ENCODE data around the gene CLMP. TPM values are rescaled to one million over a fixed set of nuclear protein-coding genes. Genes with fewer than 3 reads are reported as not detected.
"Not testable (repeated sequence)": the region's sequence is repeated elsewhere in the genome, so short reads cannot be mapped to it uniquely, and the experiment has no call there.

CLMP gene
- total and polyA plus RNA-seq, 9 of the 15 experiments (the other 6 are each of a cell fraction or from before 2014, with no cell fraction given) = 0.02 to 0.15 (median 0.03) TPM; not detected in 6

DNA sequence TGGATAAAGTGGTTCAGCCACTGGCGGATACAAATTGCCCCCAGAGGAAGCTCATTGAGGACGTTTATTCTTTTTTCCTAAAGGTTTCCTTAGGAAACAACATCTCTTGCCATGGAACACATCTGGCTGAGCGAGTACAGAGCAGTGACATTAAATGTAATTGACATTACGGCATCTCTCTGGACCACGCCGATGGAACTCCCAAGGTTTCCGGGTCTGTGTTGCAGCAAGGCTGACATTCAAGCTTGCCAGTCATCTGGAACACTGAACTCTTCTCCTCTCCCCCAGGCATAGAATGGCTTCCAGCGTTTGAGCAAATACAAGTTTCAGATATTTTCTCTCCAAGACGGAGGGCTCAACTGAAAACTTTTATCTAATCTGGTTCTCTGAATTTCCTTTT, 42.1 kb downstream of the CLMP start (continued):
- TF ChIP-seq, protein P1, sequence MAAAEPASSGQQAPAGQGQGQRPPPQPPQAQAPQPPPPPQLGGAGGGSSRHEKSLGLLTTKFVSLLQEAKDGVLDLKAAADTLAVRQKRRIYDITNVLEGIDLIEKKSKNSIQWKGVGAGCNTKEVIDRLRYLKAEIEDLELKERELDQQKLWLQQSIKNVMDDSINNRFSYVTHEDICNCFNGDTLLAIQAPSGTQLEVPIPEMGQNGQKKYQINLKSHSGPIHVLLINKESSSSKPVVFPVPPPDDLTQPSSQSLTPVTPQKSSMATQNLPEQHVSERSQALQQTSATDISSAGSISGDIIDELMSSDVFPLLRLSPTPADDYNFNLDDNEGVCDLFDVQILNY (CRISPR knock-in tag; IDR thresholded peaks at IDR 0.05) = no peak
- TF ChIP-seq ZNF165 (CRISPR knock-in tag; IDR thresholded peaks at IDR 0.05; ENCODE audit: borderline replicate concordance) = no peak
- no peak for TF ChIP-seq TAL1 (IDR thresholded peaks at IDR 0.05)
- TF ChIP-seq HMGN3 (IDR thresholded peaks at IDR 0.05; ENCODE audit: borderline replicate concordance, extremely low read depth, insufficient read length, low read depth, low read length) = no peak
- no peak for TF ChIP-seq GTF2F1 (IDR thresholded peaks at IDR 0.05; ENCODE audit: low read depth, low read length)
- TF ChIP-seq, protein P2, sequence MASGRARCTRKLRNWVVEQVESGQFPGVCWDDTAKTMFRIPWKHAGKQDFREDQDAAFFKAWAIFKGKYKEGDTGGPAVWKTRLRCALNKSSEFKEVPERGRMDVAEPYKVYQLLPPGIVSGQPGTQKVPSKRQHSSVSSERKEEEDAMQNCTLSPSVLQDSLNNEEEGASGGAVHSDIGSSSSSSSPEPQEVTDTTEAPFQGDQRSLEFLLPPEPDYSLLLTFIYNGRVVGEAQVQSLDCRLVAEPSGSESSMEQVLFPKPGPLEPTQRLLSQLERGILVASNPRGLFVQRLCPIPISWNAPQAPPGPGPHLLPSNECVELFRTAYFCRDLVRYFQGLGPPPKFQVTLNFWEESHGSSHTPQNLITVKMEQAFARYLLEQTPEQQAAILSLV (tag; IDR thresholded peaks at IDR 0.05) = no peak
- TF ChIP-seq HNRNPUL1 (IDR thresholded peaks at IDR 0.05; ENCODE audit: low read length) = no peak
- TF ChIP-seq PHB (CRISPR knock-in tag; IDR thresholded peaks at IDR 0.05) = no peak
- TF ChIP-seq MBD2 (IDR thresholded peaks at IDR 0.05; ENCODE audit: borderline replicate concordance, low read depth) = no peak

DNA sequence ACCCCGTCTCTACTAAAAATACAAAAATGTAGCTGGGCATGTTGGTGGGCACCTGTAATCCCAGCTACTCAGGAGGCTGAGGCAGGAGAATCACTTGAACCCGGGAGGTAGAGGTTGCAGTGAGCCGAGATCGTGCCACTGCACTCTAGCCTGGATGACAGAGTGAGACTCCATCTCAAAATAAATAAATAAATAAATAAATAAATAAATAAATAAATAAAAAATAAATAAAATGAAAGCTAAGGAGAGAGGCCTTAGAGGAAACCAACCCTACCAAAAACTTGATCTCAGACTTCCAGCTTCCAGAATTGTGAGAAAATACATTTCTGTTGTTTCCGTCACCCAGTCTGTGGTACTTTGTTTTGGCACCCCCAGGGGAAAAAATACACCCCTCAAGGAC, 42.7 kb downstream of the CLMP start:
- FAIRE-seq; intact Hi-C loops (cut with micrococcal nuclease); H3K9ac ChIP-seq (ENCODE audit: insufficient read depth in 1 of 2, low read depth in 2 of 2, low read length in 2 of 2); H3K36me3 ChIP-seq (ENCODE audit: control insufficient read depth, insufficient read depth, low read length); H3K79me2 ChIP-seq (ENCODE audit: control insufficient read depth, insufficient read depth, low read length); DNase-seq (ENCODE audit: extremely low read depth in 1 of 4, low spot score in 3 of 4); CTCF ChIA-PET (ENCODE audit: low intra/inter-chr PET ratio); H3K27ac ChIP-seq (ENCODE audit: extremely low read depth, low read depth, low read length); in situ Hi-C loops (cut with MboI); H3K4me2 ChIP-seq (ENCODE audit: insufficient read depth, low read length); H4K20me1 ChIP-seq (replicated peaks; ENCODE audit: control insufficient read depth, insufficient read depth, low read length); H3K9me1 ChIP-seq (ENCODE audit: control insufficient read depth, insufficient read depth, low read length); H3K4me3 ChIP-seq; ATAC-seq; H2AFZ ChIP-seq (ENCODE audit: low read depth, low read length); H3K4me1 ChIP-seq (replicated peaks in 1 of 2; ENCODE audit: control insufficient read depth in 2 of 2, insufficient read depth in 2 of 2, low read length in 2 of 2); H3K9me3 ChIP-seq (replicated peaks; ENCODE audit: control insufficient read depth, insufficient read depth, low read depth, low read length); BruUV-seq (replicated peaks): not testable (repeated sequence)
- WGBS (ENCODE audit: insufficient coverage, low coverage, missing lambda C conversion rate) = 3% methylated on average over 3 of the region's 5 CpGs
- POLR2A ChIA-PET = interaction anchor here (1.2 to 1.3 kb wide), 2 partner anchors 14 to 21 kb away, joined by 3 to 4 read pairs; no protein-coding TSS in a partner anchor
- H3K27me3 ChIP-seq (ENCODE audit: control insufficient read depth in 2 of 2, insufficient read depth in 2 of 2, low read length in 2 of 2) = peaks cover 0 to 12% of the 10 kb centered on the region in 2 experiments; a peak in 4 of 5 replicates

Measured in K562 (cell line).